Uterus (tissue), 4 donors: Measurements from ENCODE around the gene GATAD1. TPM values are rescaled to one million over a fixed set of nuclear protein-coding genes. Genes with fewer than 3 reads are reported as not detected.
"Not testable (repeated sequence)": the region's sequence is repeated elsewhere in the genome, so short reads cannot be mapped to it uniquely, and the experiment has no call there.

Source experiments
- DNase-seq, 2 donors: peaks; one replicate each; pipeline ENCODE4 v3.0.0-alpha.2; 2019 to 2020
- H3K27ac ChIP-seq, 2 donors: fragments of 200-600 bp; sonication (generic); 1 replicate in 1 of 2; 2 replicates in 1 of 2; pipeline ENCODE4 v1.5.1; 2016 to 2018
- H3K27me3 ChIP-seq, 2 donors: fragments of 200-600 bp; sonication (generic); one replicate each; pipeline ENCODE4 v1.5.1; 2018 to 2019; ENCODE audit warnings: control low read depth in 1 of 2
- H3K36me3 ChIP-seq, 2 donors: fragments of 200-600 bp; sonication (generic); one replicate each; pipeline ENCODE4 v1.5.1; 2019; ENCODE audit warnings: control low read depth in 1 of 2
- H3K4me1 ChIP-seq, 2 donors: fragments of 200-600 bp; sonication (generic); one replicate each; pipeline ENCODE4 v1.5.1; 2018 to 2019; ENCODE audit warnings: control low read depth in 1 of 2
- H3K4me3 ChIP-seq, 2 donors: fragments of 200-600 bp; sonication (generic); 1 replicate in 1 of 2; 2 replicates in 1 of 2; pipeline ENCODE4 v1.5.1; 2018 to 2019; ENCODE audit warnings: mild to moderate bottlenecking in 1 of 2
- H3K9me3 ChIP-seq, 2 donors: fragments of 200-600 bp; sonication (generic); one replicate each; pipeline ENCODE4 v1.5.1; 2019; ENCODE audit warnings: control low read depth in 1 of 2
- POLR2A ChIP-seq, 2 donors: fragments of 450-650 bp; IDR thresholded peaks; one replicate each; pipeline ENCODE4 v1.6.1; 2016; ENCODE audit warnings: antibody characterized with exemption in 2 of 2, mild to moderate bottlenecking in 1 of 2, moderate library complexity in 1 of 2
- intact Hi-C: fragments of 100-400 bp; cut with DNase I; formaldehyde crosslinking; loops from one replicate; pipeline ENCODE4 v1.15.1; 2023; ENCODE audit warnings: low total_unique reads
- total RNA-seq, 4 donors: library from RNA; depleted of rRNA in 3 of 4; stranded (reverse); fragments of >200 nt in 3 of 4; gene quantifications; one replicate each; pipeline versions ENCODE4 v1.1.0 to v1.2.4, GENCODE V29; 2014 to 2023
- TF ChIP-seq, protein P1 (sequence below), 4 experiments: fragments of 200-600 bp in 2 of 4; fragments of 450-650 bp in 2 of 4; sonication (generic) in 2 of 4; IDR thresholded peaks; one replicate each; pipeline ENCODE4 v1.5.1; 2016 to 2019; ENCODE audit warnings: antibody characterized with exemption in 4 of 4, mild to moderate bottlenecking in 2 of 4, moderate library complexity in 1 of 4
- donor health status: DM: yes; HTN: yes; CAD: no.

GATAD1 gene
- total RNA-seq, 4 donors from 2014 or later: 41.2 to 62.2 (median 54.9) TPM

DNA sequence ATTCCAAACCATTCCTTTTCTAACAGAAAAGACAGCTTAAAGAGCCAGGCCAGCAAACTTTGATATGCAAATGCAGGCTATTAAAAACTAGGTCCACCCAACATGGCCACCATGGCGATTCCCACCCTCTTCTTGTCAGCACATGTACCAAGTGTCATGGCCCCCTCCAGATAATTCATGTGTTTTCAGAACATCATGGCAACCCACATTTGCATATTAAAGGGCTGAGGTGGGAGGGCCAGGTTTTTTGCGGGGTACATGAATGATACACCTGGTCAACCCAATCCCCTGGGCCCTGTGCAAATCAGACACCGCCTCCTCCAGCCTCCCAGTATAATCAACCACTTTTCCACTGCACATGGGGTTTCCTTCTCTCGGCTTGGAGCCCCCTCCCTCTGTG, 31.4 kb downstream of the GATAD1 start:
- no peak for DNase-seq
- TF ChIP-seq, protein P1, sequence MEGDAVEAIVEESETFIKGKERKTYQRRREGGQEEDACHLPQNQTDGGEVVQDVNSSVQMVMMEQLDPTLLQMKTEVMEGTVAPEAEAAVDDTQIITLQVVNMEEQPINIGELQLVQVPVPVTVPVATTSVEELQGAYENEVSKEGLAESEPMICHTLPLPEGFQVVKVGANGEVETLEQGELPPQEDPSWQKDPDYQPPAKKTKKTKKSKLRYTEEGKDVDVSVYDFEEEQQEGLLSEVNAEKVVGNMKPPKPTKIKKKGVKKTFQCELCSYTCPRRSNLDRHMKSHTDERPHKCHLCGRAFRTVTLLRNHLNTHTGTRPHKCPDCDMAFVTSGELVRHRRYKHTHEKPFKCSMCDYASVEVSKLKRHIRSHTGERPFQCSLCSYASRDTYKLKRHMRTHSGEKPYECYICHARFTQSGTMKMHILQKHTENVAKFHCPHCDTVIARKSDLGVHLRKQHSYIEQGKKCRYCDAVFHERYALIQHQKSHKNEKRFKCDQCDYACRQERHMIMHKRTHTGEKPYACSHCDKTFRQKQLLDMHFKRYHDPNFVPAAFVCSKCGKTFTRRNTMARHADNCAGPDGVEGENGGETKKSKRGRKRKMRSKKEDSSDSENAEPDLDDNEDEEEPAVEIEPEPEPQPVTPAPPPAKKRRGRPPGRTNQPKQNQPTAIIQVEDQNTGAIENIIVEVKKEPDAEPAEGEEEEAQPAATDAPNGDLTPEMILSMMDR (IDR thresholded peaks at IDR 0.05): no peak
- no peak for TF ChIP-seq POLR2A (IDR thresholded peaks at IDR 0.05)
- H3K27me3 ChIP-seq: no peaks in the 10 kb centered on the region
- intact Hi-C loops: no loop called here
- no peaks in the 10 kb centered on the region for H3K9me3 ChIP-seq
- H3K36me3 ChIP-seq: no peaks in the 10 kb centered on the region
- no peak overlapping the region for H3K27ac ChIP-seq
- H3K4me1 ChIP-seq: no peaks in the 10 kb centered on the region
- H3K4me3 ChIP-seq: no peak overlapping the region

DNA sequence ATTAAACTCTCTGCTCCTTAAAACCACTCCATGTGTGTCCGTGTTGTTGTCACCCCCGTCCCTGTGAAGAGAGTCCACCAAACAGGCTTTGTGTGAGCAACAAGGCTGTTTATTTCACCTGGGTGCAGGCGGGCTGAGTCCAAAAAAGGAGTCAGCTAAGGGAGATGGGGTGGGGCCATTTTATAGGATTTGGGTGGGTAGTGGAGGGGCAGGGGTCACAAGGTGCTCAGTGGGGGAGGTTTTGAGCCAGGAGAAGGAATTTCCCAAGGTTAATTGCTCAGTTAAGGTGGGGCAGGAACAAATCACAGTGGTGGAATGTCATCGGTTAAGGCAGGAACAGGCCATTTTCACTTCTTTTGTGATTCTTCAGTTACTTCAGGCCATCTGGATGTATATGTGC, 31.9 kb downstream of the GATAD1 start:
- H3K36me3 ChIP-seq, DNase-seq: not testable (repeated sequence)

DNA sequence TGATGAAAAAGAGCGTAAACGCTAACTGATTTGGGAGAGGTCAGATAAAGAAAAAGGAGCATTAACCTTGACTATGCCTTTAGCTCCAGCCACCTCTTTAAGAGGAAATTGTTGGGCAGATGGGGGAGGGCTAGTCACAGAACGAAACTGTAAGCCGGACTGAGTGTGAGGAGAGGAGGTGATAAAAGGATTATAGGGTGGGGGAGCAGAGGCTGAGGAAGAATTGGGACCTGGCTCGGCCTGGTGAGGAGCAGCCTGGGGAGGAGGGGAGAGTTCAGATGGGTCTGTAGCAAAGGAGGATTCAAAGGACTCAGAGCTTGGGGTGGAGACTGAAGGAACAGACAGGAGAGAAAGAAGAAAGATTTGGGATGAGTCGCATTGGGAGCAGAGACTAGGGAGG, 36.3 kb downstream of the GATAD1 start:
- intact Hi-C loops: not testable (repeated sequence)

More for the DNA sequence above, 31.9 kb downstream of the GATAD1 start:
- H3K9me3 ChIP-seq, H3K27ac ChIP-seq, intact Hi-C loops, H3K4me3 ChIP-seq, H3K4me1 ChIP-seq, H3K27me3 ChIP-seq: not testable (repeated sequence)

DNA sequence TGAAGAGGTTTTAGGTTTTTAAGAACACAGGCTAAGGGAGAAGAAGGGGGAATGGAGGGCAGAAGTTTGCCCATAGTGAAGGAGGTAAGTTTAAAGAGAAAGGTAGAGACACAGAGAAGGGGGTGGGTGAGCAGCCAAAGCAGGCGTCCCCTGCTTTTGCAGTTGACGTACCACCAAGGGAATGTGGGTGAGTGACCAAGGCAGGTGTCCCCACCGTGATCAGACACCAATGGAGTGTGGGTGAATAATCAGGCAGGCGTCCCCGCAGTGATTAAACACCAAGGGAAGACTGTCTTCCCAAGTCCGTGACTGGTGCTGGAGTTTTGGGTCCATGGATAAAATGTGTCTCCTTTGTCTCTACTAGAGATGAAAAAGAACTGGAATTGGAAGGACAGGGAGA, 36.9 kb downstream of the GATAD1 start:
- H3K36me3 ChIP-seq: not testable (repeated sequence)

More for the DNA sequence above, 36.3 kb downstream of the GATAD1 start:
- not testable (repeated sequence) for H3K27me3 ChIP-seq, DNase-seq, H3K9me3 ChIP-seq, H3K27ac ChIP-seq, H3K36me3 ChIP-seq, H3K4me1 ChIP-seq, H3K4me3 ChIP-seq

DNA sequence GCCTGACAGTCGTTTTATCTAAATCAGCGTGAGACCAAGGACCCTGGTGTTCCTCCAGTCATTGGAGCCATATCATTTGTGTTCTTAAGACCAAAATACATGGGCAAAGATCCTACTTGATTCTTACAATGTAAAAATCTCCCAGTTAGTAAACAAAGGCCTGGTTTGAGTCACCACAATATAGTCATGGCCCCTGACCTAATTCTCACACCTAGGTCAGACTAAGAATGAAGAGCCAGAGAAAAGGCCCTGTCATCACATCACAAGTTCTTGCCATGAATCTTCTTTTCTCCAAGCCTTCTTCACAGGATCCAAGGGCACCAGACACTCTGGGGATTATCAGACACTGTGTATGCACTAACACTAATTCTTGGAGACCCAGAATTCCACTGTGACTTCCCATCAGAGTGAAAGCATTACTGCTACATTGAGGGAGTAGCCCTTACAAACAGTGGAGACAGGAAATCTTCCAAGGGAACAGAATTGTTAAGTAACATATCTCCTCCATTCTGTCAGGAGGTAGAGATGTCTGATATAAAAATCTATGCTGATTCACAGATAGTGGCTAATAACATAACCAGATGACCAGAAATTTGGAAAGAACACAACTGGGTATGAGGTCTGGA, 38.1 kb downstream of the GATAD1 start:
- H3K27ac ChIP-seq: no peak overlapping the region
- no peaks in the 10 kb centered on the region for H3K4me1 ChIP-seq
- H3K27me3 ChIP-seq: no peaks in the 10 kb centered on the region
- intact Hi-C loops: no loop called here
- H3K9me3 ChIP-seq: no peaks in the 10 kb centered on the region
- no peaks in the 10 kb centered on the region for H3K36me3 ChIP-seq
- no peak for TF ChIP-seq POLR2A (IDR thresholded peaks at IDR 0.05)
- TF ChIP-seq, protein P1 (IDR thresholded peaks at IDR 0.05): no peak
- DNase-seq: no peak
- no peak overlapping the region for H3K4me3 ChIP-seq

More for the DNA sequence above, 36.9 kb downstream of the GATAD1 start:
- H3K4me3 ChIP-seq, H3K27ac ChIP-seq, H3K4me1 ChIP-seq, H3K9me3 ChIP-seq, H3K27me3 ChIP-seq, DNase-seq, intact Hi-C loops: not testable (repeated sequence)

DNA sequence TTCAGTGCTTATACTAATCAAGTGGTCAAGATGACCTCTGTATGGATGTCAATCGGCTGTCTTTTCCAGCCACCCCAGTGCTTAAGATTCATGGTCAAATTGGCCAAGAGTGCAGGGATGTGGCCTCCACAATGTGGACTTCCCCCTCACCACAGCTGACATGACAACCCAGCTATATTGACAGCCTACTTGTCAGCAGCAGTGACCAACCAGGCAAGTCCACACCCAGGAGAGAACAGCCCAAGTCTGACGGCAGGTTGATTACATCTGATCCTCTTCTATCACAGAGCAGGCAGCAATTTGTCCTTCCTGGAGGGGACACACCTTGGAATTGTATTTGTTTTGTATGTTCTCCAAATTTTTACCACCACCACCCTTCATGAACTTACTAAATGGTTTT, 38.7 kb downstream of the GATAD1 start:
- no peak for DNase-seq
- Histone ChIP-seq H3K36me3 (no peaks in the 10 kb centered on the region), H3K27ac (no peak overlapping the region), H3K4me1 (no peaks in the 10 kb centered on the region), H3K4me3 (no peak overlapping the region), H3K27me3 (no peaks in the 10 kb centered on the region), H3K9me3 (no peaks in the 10 kb centered on the region)
- TF ChIP-seq, protein P1 (IDR thresholded peaks at IDR 0.05): no peak
- TF ChIP-seq POLR2A (IDR thresholded peaks at IDR 0.05): no peak
- intact Hi-C loops: no loop called here

DNA sequence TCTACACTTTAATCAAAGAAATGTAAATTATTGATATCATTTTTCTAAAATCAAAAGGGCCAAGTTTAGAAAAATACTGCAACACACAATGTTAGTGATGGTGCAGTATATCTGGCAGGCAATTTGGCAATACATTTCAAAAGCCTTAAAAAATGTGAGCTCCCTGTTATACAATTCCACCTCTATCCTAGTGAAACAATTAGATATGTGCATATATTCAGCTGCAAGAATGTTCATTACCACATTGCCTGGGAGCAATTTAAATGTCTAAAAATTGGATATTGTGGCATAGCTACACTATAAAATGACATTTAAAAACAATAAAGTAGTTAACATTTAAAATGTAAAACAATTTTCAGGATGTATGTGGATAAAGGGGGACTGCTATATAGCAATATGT, 40.5 kb downstream of the GATAD1 start:
- H3K27ac ChIP-seq: no peak overlapping the region
- DNase-seq: no peak
- no peaks in the 10 kb centered on the region for H3K4me1 ChIP-seq
- intact Hi-C loops: no loop called here
- H3K9me3 ChIP-seq: no peaks in the 10 kb centered on the region
- TF ChIP-seq, protein P1 (IDR thresholded peaks at IDR 0.05): no peak
- no peak for TF ChIP-seq POLR2A (IDR thresholded peaks at IDR 0.05)
- no peaks in the 10 kb centered on the region for H3K36me3 ChIP-seq
- H3K4me3 ChIP-seq: no peak overlapping the region
- H3K27me3 ChIP-seq: no peaks in the 10 kb centered on the region
